Measurements from ENCODE around the gene LCE1D.

- TF ChIP-seq CTCF (IDR thresholded peaks at IDR 0.05) (no peak), POLR2A (IDR thresholded peaks at IDR 0.05) (no peak), POLR2AphosphoS5 (IDR thresholded peaks at IDR 0.05) (no peak)
Observed at GRCh38 chr1:152761609-152762213, 34.8 kb upstream of the LCE1D start.

Data from breast epithelium (tissue), 3 donors.